Measurements from ENCODE around the gene OR6C3.

DNA sequence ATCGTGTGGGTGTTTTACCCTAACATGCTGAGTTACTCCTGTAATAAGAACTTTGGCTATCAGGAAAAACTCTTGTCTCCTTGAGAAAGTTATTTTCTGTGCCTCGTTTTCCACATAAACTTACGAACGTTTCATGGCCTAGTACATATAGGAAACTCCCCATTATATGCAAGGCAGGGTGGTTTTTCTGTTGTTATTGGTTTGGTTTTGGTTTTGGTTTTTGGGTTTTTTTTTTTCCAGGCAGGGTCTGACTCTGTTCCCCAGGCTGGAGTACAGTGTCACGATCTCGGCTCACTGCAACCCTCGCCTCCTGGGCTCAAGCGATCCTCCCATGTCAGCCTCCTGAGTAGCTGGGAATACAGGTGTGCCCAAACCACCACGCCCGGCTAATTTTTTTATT lies 5.5 kb downstream of the OR6C3 start:
- TF ChIP-seq RAD21 (conservative IDR thresholded peaks at IDR 0.05 in 1 of 2, IDR thresholded peaks at IDR 0.05 in 1 of 2) = no peak
- TF ChIP-seq MYC (IDR thresholded peaks at IDR 0.05; ENCODE audit: borderline replicate concordance, low read length) = no peak
